Stomach (tissue), 9 donors: ENCODE data around the gene CCDC83. TPM values are rescaled to one million over a fixed set of nuclear protein-coding genes. Genes with fewer than 3 reads are reported as not detected.
"Not testable (repeated sequence)": the region's sequence is repeated elsewhere in the genome, so short reads cannot be mapped to it uniquely, and the experiment has no call there.

Source experiments
- DNase-seq, 2 donors: peaks; one replicate each; pipeline versions ENCODE4 v3.0.0 to v3.0.0-alpha.2; 2013 to 2019
- H3K27ac ChIP-seq, 5 donors: fragments of 200-600 bp in 4 of 5; sonication (generic) in 4 of 5; one replicate each; pipeline ENCODE4 v1.5.1; 2013 to 2019; ENCODE audit warnings: mild to moderate bottlenecking in 1 of 5, moderate library complexity in 1 of 5
- H3K27me3 ChIP-seq, 3 donors: fragments of 200-600 bp; sonication (generic); one replicate each; pipeline ENCODE4 v1.5.1; 2017 to 2019; ENCODE audit warnings: mixed run types in 1 of 3
- H3K36me3 ChIP-seq, 4 donors: fragments of 200-600 bp; sonication (generic); 1 replicate in 3 of 4; 2 replicates in 1 of 4; pipeline ENCODE4 v1.5.1; 2016 to 2019
- H3K4me1 ChIP-seq, 4 donors: fragments of 200-600 bp; sonication (generic); one replicate each; pipeline ENCODE4 v1.5.1; 2016 to 2019
- H3K4me3 ChIP-seq, 4 donors: fragments of 200-600 bp; sonication (generic) in 3 of 4; one replicate each; pipeline ENCODE4 v1.5.1; 2016 to 2019; ENCODE audit warnings: mild to moderate bottlenecking in 1 of 4
- H3K9me3 ChIP-seq, 4 donors: fragments of 200-600 bp; sonication (generic); one replicate each; pipeline ENCODE4 v1.5.1; 2016 to 2019
- CTCF ChIP-seq, 7 experiments: fragments of 450-650 bp in 4 of 7; fragments of 200-600 bp in 3 of 7; sonication (generic) in 3 of 7; IDR thresholded peaks; one replicate each; pipeline ENCODE4 v1.5.1; 2016 to 2019; ENCODE audit warnings: antibody characterized with exemption in 7 of 7, control low read depth in 2 of 7, mild to moderate bottlenecking in 1 of 7
- EP300 ChIP-seq: sonication (generic); formaldehyde crosslinking; IDR thresholded peaks from one replicate; pipeline ENCODE4 v1.6.1; 2017; ENCODE audit warnings: antibody characterized with exemption
- POLR2A ChIP-seq, 4 donors: fragments of 450-650 bp; IDR thresholded peaks; one replicate each; pipeline ENCODE4 v1.6.1; 2016; ENCODE audit warnings: antibody characterized with exemption in 4 of 4, control low read depth in 2 of 4, mild to moderate bottlenecking in 1 of 4, moderate library complexity in 1 of 4
- POLR2AphosphoS5 ChIP-seq, 3 donors: sonication (generic); formaldehyde crosslinking; IDR thresholded peaks; one replicate each; pipeline ENCODE4 v1.6.1; 2016; ENCODE audit warnings: antibody characterized with exemption in 3 of 3
- WGBS, 5 donors: extraction: QIAGEN DNeasy Blood & Tissue Kit in 3 of 5; methylation state at CpG; one replicate each; pipeline versions ENCODE4 v1.1.5 to v1.1.7; 2013 to 2018; 5-methylcytosine and 5-hydroxymethylcytosine counted together
- intact Hi-C: fragments of 100-400 bp; cut with DNase I; formaldehyde crosslinking; loops from one replicate; pipeline ENCODE4 v1.15.1; 2023; ENCODE audit warnings: low total_unique reads
- polyA plus RNA-seq, 3 donors: library from polyadenylated mRNA; stranded (reverse); fragments of 200-250 nt; gene quantifications; one replicate each; pipeline ENCODE4 v1.2.3, GENCODE V29; 2013
- total RNA-seq, 5 donors: library from RNA; depleted of rRNA; stranded (reverse); fragments of >200 nt; gene quantifications; one replicate each; pipeline versions ENCODE4 v1.1.0 to v1.2.3, GENCODE V29; 2014 to 2016
- donor health status: healthy with polysubstance abuse.
- donor health status: Bipolar disorder and iron deficiency.
- donor health status: healthy.

CCDC83 gene
- total and polyA plus RNA-seq, 8 donors = 0.45 to 2.6 TPM; not detected in 6

GRCh38 chr11:85857098-85857497, 1.9 kb downstream of the CCDC83 start:
- 87 to 99% (median 93%) methylated on average over 10 of the region's 10 CpGs for WGBS, 5 donors
- H3K27me3 ChIP-seq = no peaks in the 10 kb centered on the region
- H3K4me1 ChIP-seq = peaks cover 7 to 18% (median 11%) of the 10 kb centered on the region in 4 donors
- H3K36me3 ChIP-seq = no peaks in the 10 kb centered on the region
- no peak for DNase-seq
- intact Hi-C loops = loop anchor here (10.0 kb wide), 2 partner anchors 358 to 428 kb away; no protein-coding TSS in a partner anchor
- H3K9me3 ChIP-seq = peaks cover 0 to 7% (median 0%) of the 10 kb centered on the region in 4 donors
- no peak for TF ChIP-seq POLR2AphosphoS5 (IDR thresholded peaks at IDR 0.05)
- H3K4me3 ChIP-seq = no peak overlapping the region
- H3K27ac ChIP-seq = no peak overlapping the region

GRCh38 chr11:85859541-85859940, 4.4 kb downstream of the CCDC83 start:
- not testable (repeated sequence) for H3K36me3 ChIP-seq, H3K4me3 ChIP-seq, H3K27me3 ChIP-seq, DNase-seq, H3K9me3 ChIP-seq, H3K27ac ChIP-seq
- intact Hi-C loops = loop anchor here (10.0 kb wide), 2 partner anchors 355 to 425 kb away; no protein-coding TSS in a partner anchor
- peaks cover 7 to 11% (median 7%) of the 10 kb centered on the region in 4 donors for H3K4me1 ChIP-seq

GRCh38 chr11:85863855-85864254, 8.7 kb downstream of the CCDC83 start:
- intact Hi-C loops = no loop called here

DNA sequence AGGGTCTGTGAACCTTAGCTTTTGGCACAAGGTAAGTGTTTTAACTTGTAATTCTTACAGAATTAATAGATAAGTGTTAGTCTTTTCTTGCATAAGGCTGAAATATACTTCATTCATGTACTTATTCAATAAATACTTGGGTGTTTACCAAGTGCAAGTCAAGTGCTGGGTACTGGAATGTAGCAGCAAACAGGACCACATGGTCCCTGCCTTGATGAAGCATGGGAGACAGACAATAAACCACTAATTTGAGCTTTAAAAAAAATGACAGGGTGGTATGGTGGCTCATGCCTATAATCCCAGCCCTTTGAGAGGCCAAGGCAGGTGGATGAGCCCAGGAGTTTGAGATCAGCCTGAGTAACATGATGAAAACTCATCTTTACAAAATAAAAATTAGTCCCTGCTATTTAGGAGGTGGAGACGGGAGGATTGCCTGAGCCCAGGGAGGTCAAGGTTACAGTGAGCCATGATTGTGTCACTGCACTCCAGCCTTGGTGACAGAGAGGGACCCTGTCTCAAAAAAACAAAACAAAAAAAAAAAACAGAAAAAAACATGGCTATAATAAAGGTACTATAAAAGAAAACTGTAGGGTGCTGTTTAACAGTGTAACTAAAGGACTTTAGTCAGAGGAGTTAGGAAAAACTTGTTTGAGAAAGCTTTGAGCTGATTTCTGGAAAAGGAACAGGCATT, 11.1 kb downstream of the CCDC83 start:
- H3K4me1 ChIP-seq = no peaks in the 10 kb centered on the region
- no peak for DNase-seq
- H3K27ac ChIP-seq = no peak overlapping the region
- no peaks in the 10 kb centered on the region for H3K9me3 ChIP-seq
- H3K4me3 ChIP-seq = no peak overlapping the region
- no peak for TF ChIP-seq POLR2AphosphoS5 (IDR thresholded peaks at IDR 0.05)
- H3K27me3 ChIP-seq = no peaks in the 10 kb centered on the region
- WGBS, 5 donors = 88 to 92% (median 91%) methylated on average over 1 of the region's 1 CpG
- intact Hi-C loops = no loop called here
- H3K36me3 ChIP-seq = no peaks in the 10 kb centered on the region

More at GRCh38 chr11:85863855-85864254, 8.7 kb downstream of the CCDC83 start:
- no peak for TF ChIP-seq POLR2AphosphoS5 (IDR thresholded peaks at IDR 0.05)
- no peak for TF ChIP-seq POLR2A (IDR thresholded peaks at IDR 0.05)
- TF ChIP-seq CTCF (IDR thresholded peaks at IDR 0.05) = no peak
- TF ChIP-seq EP300 = no peak
- DNase-seq = no peak
- no peaks in the 10 kb centered on the region for H3K36me3 ChIP-seq
- WGBS, 5 donors = 15 to 48% (median 42%) methylated on average over 1 of the region's 1 CpG
- no peak overlapping the region for H3K27ac ChIP-seq
- no peaks in the 10 kb centered on the region for H3K9me3 ChIP-seq
- H3K4me1 ChIP-seq = no peaks in the 10 kb centered on the region
- no peak overlapping the region for H3K4me3 ChIP-seq
- no peaks in the 10 kb centered on the region for H3K27me3 ChIP-seq

DNA sequence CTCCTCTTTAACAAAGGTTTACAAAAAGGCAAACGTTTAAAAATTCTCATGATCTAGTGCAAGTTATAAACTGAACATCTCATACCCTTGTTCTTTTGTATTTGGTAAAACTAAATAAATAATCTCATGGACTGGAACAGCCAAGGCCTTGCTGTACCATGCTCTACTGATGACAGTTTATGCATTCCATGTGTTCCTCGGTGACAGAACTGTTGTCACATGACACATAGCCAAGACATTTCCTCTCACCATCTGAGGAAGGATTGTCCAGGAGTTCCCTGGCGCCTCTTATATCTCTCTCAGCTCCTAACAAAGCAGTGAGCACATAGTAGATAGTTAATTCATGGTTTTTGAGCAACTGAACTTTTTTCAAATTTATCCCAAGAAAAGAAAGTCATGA, 12.6 kb downstream of the CCDC83 start:
- Histone ChIP-seq H3K4me1 (no peaks in the 10 kb centered on the region), H3K27me3 (no peaks in the 10 kb centered on the region), H3K27ac (no peak overlapping the region), H3K9me3 (no peaks in the 10 kb centered on the region), H3K36me3 (no peaks in the 10 kb centered on the region), H3K4me3 (no peak overlapping the region)
- WGBS, 5 donors = 54 to 75% (median 66%) methylated on average over 3 of the region's 3 CpGs
- intact Hi-C loops = no loop called here
- TF ChIP-seq POLR2AphosphoS5 (IDR thresholded peaks at IDR 0.05) (no peak), CTCF (IDR thresholded peaks at IDR 0.05) (no peak), POLR2A (IDR thresholded peaks at IDR 0.05) (no peak), EP300 (no peak)
- DNase-seq = no peak

- WGBS, 5 donors = 88 to 96% (median 92%) methylated on average over 2 of the region's 2 CpGs
- Histone ChIP-seq H3K27me3 (no peaks in the 10 kb centered on the region), H3K9me3 (no peaks in the 10 kb centered on the region), H3K4me1 (no peaks in the 10 kb centered on the region), H3K27ac (no peak overlapping the region), H3K4me3 (no peak overlapping the region), H3K36me3 (no peaks in the 10 kb centered on the region)
- intact Hi-C loops = no loop called here
- TF ChIP-seq CTCF (IDR thresholded peaks at IDR 0.05) (no peak), POLR2A (IDR thresholded peaks at IDR 0.05) (no peak), EP300 (no peak), POLR2AphosphoS5 (IDR thresholded peaks at IDR 0.05) (no peak)
- DNase-seq = no peak
Measured at GRCh38 chr11:85869781-85870180, 14.6 kb downstream of the CCDC83 start.
